Stimulated activated naive CD4-positive, alpha-beta T cell (primary cell): Measurements from ENCODE around the gene BMS1.
"Not testable (repeated sequence)": the region's sequence is repeated elsewhere in the genome, so short reads cannot be mapped to it uniquely, and the experiment has no call there.

Source experiments
- DNase-seq, 6 experiments: peaks; one replicate each; lab custom pipeline; 2025; lab: John Stamatoyannopoulos, UW

BMS1 gene, protein sequence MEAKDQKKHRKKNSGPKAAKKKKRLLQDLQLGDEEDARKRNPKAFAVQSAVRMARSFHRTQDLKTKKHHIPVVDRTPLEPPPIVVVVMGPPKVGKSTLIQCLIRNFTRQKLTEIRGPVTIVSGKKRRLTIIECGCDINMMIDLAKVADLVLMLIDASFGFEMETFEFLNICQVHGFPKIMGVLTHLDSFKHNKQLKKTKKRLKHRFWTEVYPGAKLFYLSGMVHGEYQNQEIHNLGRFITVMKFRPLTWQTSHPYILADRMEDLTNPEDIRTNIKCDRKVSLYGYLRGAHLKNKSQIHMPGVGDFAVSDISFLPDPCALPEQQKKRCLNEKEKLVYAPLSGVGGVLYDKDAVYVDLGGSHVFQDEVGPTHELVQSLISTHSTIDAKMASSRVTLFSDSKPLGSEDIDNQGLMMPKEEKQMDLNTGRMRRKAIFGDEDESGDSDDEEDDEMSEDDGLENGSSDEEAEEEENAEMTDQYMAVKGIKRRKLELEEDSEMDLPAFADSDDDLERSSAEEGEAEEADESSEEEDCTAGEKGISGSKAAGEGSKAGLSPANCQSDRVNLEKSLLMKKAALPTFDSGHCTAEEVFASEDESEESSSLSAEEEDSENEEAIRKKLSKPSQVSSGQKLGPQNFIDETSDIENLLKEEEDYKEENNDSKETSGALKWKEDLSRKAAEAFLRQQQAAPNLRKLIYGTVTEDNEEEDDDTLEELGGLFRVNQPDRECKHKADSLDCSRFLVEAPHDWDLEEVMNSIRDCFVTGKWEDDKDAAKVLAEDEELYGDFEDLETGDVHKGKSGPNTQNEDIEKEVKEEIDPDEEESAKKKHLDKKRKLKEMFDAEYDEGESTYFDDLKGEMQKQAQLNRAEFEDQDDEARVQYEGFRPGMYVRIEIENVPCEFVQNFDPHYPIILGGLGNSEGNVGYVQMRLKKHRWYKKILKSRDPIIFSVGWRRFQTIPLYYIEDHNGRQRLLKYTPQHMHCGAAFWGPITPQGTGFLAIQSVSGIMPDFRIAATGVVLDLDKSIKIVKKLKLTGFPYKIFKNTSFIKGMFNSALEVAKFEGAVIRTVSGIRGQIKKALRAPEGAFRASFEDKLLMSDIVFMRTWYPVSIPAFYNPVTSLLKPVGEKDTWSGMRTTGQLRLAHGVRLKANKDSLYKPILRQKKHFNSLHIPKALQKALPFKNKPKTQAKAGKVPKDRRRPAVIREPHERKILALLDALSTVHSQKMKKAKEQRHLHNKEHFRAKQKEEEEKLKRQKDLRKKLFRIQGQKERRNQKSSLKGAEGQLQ

DNA sequence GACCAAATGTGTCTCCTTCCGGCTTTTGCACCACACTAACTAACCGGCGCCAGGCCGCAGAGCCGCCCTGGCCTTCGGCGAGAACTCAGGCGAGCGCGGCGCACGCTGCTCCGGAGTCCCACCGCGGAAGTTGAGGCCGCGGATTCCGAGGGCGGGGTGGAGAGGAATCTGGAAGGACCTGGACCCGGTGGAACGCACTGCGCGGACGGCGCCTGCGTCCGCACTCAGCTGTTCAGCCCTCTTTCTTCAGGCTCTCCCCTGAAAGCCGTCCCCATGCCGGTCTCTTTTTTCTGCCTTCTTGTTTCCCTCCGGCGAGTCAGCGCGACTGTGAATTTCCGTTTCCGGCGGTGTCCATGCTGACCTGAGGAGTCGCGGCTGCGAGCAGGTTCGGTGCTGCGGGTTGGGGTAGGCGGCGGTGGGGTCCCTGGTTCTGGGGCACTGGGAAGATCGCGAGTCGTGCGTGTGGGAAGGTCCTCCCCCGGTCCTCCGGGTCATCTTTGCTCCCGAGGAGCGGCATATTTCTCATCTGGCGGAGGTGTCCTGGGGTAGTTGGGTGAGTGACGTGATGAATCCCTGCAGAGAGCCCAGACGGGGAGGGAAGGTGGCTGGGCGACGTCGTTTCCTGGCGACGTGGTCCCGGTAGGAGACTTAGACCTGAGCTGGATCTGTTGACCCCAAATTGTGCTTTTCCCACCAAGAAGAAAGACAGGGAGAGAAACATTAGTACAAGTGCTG lies at the start of gene BMS1:
Gene BMS1 (plus strand): TSS at position 350 of the 735 bp plus-strand sequence. CDS start 1,600 bp downstream, outside the sequence.
- peak; percentile 75 to 91 (median 77) for DNase-seq

DNA sequence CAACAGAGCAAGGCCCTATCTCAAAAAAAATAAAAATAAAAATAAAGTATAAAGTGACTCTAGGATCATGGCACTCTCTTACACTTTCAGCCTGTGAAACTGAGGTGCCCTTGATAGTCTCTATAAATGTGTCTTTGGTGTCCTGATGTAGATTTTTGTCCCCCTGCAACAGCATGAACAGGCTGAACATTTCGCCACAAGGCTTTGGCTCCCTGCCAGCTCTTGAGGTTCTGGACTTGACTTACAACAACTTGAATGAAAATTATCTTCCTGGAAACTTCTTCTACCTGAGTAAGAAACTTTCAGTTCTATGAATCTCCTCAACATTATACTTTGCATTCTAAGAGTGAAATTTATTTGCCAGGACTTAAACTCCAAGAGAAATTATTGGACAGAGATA lies 48.1 kb upstream of the BMS1 start:
- no peak for DNase-seq

DNA sequence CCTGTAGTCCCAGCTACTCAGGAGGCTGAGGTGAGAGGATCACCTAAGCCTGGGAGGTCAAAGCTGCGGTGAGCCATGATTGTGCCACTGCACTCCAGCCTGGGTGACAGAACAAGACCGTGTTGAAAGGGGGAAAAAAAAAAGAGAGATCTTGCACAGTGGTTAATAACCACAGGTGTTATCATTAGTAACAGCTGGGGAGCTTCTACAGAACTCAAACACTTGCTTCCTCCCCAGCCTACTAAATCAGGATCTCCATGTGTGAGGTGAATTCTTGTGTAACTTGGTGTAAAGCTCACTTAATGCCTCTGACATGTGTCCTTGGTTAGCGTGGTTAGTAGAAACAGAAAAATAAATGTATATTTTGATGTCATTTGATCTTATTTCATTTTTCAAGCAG lies 43.9 kb upstream of the BMS1 start:
- DNase-seq: no peak

DNA sequence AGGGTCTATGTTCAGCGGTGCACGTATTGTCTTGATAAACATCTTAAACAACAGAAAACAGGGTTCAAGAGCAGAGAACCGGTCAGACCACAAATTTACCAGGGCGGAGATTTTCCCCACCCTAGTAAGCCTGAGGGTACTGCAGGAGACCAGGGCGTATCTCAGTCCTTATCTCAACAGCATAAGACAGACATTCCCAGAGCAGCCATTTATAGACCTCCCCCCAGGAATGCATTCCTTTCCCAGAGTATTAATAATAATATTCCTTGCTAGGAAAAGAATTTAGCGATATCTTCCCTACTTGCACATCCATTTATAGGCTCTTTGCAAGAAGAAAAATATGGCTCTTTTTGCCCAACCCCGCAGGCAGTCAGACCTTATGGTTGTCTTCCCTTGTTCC lies 41.1 kb upstream of the BMS1 start:
- DNase-seq: not testable (repeated sequence)

DNA sequence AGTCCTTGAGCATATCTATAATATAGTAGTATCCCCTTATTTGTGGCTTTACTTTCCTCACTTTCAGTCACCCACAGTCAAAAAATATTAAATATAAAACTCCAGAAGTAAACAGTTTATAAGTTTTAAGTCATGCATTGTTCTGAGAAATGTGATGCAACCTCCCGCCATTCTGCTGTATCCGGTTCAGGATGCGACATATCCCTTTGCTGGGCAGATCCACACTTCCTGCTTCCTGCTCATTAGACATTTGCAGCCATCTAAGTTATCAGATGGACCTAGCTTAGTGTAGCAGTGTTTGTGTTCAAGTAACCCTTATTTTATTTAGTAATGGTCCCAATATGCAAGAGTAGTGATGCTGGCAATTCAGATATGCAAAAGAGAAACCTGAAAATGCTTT lies 38.9 kb upstream of the BMS1 start:
- DNase-seq: no peak

DNA sequence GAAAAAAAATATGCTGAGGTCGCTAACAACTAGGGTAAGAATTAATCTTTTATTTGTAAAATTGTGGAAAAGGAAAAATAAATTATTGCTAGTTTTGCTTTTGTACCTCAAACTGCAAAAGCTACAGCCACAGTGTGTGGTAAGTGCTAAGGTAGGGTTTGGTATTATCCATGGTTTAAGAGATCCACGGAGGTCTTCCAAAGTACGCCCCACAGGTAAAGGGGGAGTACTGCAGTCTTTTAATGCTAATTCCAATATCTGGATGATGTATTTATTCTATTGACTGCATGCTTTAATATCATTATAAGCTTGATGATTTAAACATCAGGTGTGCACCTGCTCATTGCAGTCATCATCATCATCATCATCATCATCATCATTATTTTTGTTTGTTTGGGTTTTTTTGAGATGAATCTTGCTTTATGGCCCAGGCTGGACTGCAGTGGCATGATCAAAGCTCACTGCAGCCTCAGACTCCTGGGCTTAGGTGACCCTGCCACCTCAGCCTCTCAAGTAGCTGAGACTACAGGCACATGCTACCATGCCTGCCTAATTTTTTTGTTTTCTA lies 38.4 kb upstream of the BMS1 start:
- no peak for DNase-seq

DNA sequence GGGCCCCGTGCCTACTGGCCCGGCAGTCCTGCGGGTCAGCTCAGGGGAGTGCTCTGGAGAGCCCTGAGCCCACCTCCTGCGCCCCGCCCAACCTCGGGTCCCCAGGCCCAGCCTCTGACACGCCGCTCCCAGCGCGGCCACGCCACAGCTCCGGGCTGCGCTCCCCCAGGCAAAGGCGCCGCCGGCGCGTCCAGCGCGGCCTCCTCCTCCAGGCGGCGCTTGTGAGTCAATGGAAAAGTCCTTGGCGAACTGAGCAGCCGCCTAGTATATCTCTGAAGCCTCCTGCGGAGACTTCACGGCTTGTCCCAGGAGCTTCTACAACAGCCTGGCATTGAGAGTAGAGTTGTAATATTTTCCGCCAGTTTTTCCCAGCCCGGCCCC lies 29.5 kb upstream of the BMS1 start:
- peak in 5 of 6 experiments; percentile 23 to 57 (median 48) for DNase-seq

DNA sequence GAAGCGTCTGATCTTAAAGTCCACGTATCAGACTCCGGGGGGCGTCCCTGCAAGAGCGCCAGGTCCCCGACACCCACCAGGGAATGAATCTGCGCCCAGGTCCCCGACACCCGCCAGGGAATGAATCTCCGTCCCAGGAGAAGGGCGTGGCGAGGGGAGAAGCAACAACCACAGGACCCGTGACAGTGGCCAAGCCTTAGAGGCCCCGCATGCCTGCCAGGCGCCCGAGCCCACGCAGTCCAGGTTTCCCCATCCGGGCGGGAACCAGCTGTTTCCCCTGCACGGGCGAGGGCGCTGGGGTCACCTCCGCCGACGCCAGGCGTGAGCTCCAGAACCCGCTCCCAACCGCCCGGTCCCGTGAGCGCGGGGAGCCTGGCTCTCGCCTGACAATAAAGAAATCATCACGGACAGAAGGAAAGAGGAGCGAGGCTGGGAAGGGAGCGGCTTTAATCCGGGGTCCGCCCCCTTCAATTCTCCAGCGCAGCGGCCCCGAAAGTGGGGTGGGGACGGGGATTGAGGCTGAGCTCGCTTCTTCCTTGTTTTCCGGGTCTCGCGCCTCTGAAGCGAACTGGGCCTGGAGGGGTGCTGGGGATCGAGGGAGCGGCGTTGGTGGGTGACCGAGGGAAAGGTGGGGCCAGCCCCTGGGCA lies 29.0 kb upstream of the BMS1 start:
- peak in 1 of 6 experiments; percentile 16 for DNase-seq

DNA sequence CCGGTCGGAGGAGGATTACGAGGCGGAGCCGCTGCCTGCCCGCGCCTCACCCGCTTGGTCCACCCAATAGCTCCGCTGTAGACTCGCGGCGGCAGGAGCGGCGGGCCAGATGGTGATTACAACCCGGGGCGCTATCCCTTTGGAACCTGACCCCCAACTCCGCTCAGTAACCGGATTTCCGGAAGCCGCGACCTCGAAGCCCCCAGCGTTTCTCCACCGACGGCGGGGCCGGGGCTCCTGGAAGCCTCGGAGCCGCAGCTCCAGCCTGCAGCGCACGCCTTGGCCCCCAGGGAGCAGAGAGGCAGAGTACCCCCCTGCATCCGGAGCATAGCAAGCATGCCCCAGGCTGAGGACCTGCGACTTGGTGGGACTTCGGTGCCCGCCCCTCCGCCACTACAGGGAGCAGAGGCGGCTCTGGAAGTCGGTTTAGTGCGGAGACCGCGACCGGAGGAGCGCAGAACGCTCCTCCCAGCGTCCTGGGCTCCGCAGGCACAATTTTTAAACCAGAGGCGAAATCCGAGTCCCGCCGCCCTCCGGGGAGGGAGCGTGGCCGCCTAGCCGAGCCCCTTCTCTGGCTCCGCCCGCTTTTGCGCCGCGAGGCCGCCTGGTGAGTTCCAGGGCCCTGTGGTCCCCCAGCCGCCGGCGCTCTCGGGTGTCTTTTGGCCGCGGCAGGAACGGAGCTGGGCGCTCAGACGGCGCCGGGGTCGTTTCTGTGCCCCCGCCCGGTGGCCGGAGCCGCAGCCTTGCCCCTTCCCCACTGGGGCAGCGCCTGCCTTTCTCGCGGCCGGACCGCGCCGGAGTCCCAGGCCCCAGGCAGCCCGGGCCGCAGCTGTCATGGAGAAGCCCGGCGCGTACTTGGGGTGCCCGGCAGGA lies 28.2 kb upstream of the BMS1 start:
- DNase-seq: peak in 4 of 6 experiments; percentile 14 to 32 (median 22)

DNA sequence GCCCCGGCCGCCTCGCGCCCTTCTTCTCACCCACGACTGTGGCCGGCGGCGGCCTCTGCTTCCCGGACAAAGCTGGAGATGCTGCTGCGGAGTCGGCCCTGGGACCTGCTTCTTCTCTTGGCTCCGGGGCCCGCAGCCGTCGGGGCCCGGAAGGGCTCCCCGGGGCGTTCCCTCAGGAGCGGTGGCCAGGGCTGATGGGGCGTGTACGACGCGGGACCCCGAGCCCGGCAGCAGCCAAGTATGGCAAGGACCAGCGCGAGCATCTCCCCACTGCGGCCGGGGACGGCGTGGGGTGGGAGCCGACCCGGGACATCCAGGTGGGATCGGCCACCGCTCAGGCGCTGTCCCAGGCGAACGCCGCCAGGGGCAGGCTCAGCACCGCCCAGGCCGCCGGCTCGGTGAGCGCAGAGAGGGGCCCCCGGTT lies 27.6 kb upstream of the BMS1 start:
- DNase-seq: no peak

DNA sequence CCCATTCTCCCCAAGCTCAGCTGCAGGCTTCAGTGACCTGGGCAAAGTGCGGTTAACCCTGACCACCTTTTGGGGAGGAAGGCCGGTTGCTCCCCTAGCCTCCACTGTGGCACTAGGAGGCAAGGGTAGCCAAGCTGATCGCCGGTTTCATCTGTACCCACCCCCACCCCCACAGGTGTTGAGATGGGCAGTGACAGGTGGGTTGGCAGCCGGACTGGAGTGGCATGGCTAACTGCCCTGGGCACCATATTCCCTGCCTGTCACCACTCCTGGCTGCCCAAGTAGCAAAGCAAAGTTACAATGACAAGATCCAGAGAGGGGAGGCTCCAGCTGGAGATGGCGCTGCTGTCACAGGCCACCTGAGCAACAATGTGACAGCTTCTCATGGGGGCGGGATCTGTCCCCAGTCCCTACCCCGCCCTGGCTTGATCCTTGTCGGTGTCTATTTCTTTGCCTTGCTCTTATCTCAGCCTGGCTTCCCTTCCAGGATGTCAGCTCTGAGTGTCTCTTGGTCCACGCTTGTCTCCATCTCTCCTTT lies 27.0 kb upstream of the BMS1 start:
- no peak for DNase-seq

DNA sequence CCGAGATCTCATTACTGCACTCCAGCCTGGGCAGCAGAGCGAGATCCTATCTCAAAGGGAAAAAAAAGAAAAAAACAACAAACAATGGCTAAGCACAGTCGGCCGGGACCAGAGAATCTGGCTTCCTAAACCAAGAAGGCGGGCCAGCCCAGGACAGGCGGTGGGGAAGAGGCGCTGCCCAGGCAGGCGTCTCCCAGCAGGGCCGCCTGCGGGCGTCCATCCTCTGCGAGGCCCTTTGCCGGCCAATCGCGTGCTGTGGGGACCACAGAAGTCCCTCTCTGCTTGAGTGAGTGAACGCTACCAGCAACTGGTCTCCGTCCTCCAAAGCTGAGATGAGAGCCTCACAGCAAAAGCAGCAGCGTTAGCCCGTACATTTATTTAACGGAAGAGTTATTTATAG lies 14.7 kb upstream of the BMS1 start:
- no peak for DNase-seq

DNA sequence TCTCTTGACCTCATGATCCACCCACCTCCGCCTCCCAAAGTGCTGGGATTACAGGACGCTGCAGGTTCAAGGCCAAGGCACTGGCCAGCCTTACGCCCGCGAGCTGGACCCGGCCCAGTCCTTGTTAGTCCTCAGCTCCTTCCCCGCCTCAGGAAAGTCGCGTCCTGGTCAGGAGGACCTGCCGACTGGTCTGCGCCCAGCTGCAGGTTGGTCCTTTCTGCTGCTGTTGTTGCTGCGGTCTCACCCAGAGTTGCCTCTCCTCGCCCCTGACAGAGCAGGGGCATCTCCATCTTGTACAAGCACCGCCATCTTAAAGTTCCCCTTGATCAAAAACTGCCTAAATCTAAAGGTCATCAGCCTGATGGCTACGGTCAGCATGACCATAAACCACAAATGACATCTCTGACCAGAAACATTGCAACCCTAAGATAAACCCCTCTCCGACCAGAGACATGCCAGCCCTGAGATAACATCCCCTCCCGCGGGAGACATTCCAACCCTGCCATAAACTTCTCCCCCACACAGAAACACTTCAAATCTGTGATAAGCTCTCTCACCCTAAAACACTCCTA lies 13.9 kb upstream of the BMS1 start:
- DNase-seq: no peak

DNA sequence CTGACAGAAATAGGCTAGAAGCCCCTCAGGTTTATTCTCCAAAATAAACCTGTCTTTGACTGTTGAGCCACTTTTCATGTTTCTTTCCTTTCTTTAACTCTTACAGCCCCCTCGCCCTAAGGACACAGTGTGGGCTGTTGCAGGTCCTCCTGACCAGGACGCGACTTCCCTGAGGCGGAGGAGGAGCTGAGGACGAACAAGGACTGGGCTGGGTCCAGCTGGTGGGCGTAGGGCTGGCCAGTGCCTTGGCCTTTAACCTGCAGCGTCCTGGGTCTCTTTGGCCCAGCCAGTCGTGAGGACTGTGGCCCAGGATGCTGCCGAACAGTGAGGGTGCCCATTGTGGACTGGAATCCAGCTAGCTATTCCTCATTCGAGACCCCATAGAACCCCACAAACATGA lies 13.4 kb upstream of the BMS1 start:
- no peak for DNase-seq

DNA sequence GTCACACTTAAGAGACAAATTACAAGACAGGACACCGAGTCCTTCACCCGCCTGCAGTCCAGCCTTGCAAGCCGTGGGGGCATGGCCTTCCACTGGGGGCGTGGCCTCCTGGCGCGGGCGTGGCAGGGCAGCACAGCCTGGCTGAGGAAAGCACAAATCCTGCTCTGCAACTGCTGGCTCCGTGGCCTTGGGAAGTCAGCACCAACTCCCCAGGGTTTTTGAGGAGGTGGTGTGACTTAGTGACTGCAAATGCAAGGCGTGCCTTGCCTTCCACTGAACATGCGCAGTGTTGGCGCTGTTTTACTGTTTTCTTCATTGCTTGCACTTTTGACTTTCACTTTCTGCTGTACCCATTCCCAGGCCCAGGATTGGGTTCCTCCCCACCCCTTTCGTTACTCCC lies 12.9 kb upstream of the BMS1 start:
- DNase-seq: no peak

DNA sequence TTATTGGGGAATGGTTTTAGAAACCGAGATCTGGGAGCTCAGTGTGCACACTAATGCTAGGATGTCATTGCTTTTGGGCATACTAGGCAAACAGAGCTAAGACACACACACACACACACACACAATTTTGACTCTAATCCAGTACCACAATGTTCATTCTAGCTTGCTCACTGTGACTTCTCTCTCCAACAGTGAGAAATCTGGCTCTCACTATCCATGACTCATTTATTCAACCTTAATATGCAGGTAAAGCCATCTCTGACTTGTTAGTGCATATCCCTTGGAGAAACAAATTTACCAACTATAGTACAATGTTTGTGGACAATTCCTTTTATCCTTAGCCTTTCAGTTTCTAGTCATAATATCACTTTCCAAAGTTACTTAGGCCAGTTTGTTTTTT lies 5.9 kb upstream of the BMS1 start:
- DNase-seq: no peak

DNA sequence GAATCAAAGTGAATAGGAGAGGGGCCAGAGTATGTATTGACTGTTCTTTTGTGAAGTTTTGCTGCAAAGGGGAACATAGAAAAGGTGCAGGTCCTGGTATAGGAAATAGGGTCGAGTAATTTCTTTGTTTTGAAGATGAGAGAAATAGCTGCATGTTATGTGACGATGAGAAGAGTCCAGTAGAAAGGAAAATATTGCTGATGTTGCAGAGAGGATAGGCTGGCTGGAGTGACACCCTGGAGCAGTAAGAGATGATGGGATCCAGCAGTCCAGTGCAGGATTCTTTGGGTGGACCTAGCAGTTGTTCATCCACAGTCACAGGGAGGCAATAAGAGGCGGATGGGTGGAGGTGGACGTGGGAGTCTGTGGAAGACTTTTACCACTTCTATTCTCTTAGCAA lies 2.1 kb upstream of the BMS1 start:
- no peak for DNase-seq

DNA sequence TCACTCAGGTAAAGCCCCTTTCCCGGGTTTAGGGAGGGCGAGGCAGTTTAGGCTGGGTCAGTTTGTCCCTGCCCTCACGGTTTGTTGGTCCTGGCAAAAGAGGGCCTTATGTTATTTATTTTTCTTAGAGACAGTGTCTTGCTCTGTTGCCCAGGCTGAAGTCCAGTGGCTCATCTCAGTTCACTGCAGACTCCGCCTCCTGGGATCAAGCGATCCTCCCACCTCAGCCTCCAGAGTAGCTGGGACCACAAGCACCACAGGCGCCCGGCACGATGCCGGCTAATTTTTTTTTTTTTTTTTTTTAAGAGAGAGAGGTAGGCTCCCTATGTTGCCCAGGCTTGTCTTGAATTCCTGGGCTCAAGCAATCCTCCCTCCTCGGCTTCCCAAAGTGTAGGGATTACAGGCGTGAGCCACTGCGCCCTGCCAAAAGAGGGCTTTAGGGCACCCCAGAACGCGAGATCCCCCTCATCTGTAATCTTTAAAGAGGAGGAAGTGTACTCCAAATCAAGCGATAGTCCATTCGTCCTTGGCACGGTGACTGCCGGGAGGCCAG lies 626 bp upstream of the BMS1 start:
- DNase-seq: no peak

DNA sequence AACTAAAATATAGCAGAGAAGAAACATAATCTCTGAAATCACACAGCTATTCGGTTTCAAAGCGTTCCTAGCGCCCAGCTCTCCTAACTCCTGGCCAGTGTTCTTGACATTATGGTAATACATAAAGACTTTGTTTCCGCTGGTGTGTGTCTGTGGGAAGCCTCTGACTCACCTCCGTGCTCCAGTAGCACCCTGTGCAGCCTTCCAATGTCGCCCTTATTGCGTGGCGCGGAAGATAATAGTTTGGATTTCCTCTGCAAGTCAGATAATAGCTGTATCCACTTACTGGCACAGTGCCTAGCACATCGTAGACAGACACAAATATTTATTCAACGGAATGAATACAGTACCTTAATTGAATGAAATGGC lies 570 bp downstream of the BMS1 start:
- DNase-seq: no peak
